HFFc6 (cell line): Measurements from ENCODE around the gene ARL8B. TPM values are rescaled to one million over a fixed set of nuclear protein-coding genes. Genes with fewer than 3 reads are reported as not detected.
"Not testable (repeated sequence)": the region's sequence is repeated elsewhere in the genome, so short reads cannot be mapped to it uniquely, and the experiment has no call there.

Experiments
- DNase-seq: peaks from one replicate; pipeline ENCODE4 v3.0.0-alpha.2; 2018
- H3K27ac Mint-ChIP-seq: 2 replicates; pipeline ENCODE4 v1.8.0; 2020; ENCODE audit warnings: mild to moderate bottlenecking, mixed read lengths
- H3K27me3 Mint-ChIP-seq: 2 replicates; pipeline ENCODE4 v1.8.0; 2021; ENCODE audit warnings: mild to moderate bottlenecking, moderate library complexity, mixed read lengths; ENCODE audit not compliant: insufficient read depth
- H3K36me3 Mint-ChIP-seq: 2 replicates; pipeline ENCODE4 v1.8.0; 2021; ENCODE audit warnings: low read depth, mixed read lengths
- H3K4me1 Mint-ChIP-seq: 2 replicates; pipeline ENCODE4 v1.8.0; 2020; ENCODE audit warnings: low read depth, mixed read lengths
- H3K4me3 Mint-ChIP-seq: 2 replicates; pipeline ENCODE4 v1.8.0; 2020; ENCODE audit warnings: mild to moderate bottlenecking, moderate library complexity, mixed read lengths
- H3K9me3 Mint-ChIP-seq: 2 replicates; pipeline ENCODE4 v1.8.0; 2020; ENCODE audit warnings: mild to moderate bottlenecking, mixed read lengths
- CTCF ChIP-seq: fragments of 200-600 bp; sonication (generic); IDR thresholded peaks from 2 replicates; pipeline ENCODE4 v1.5.0; 2021; ENCODE audit warnings: antibody characterized with exemption, mild to moderate bottlenecking
- total RNA-seq, 6 experiments: library from RNA; stranded (reverse); fragmentation: NEBNext Ultra II Directional; extraction: Animal tissue kit (Norgen Biotek cat#: 25700); gene quantifications; 2 replicates in 1 of 6; 3 replicates in 5 of 6; pipeline ENCODE4 v1.2.3, GENCODE V29; 2021

The ARL8B gene
- total RNA-seq, 6 experiments from 2014 or later: 48.9 to 64.7 (median 53.7) TPM

DNA sequence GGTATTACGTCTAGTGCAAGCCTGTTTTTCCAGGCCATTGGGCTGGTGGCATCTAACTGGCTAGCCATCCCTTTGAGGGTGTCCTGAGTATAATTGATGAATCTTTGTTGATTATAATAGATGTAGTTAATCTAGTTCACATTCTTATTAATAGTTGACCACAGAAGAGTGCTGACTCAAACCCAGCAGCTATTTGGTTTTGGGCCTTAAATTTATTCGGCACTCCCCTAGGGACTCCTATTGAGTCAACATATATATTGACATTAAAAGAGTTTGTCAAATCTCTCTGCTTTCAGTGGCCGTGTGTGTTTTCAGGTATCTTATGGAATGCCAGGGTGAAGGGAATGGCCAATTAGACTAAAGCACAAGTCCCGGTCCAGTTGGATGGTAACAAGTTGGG lies 19.7 kb downstream of the ARL8B start:
- peaks cover 8% of the 10 kb centered on the region for H3K36me3 Mint-ChIP-seq
- peaks cover 42% of the 10 kb centered on the region for H3K4me1 Mint-ChIP-seq
- no peak overlapping the region for H3K4me3 Mint-ChIP-seq
- TF ChIP-seq CTCF: no peak
- no peaks in the 10 kb centered on the region; the same call in 1 of the 2 replicates for H3K27me3 Mint-ChIP-seq
- H3K9me3 Mint-ChIP-seq: no peaks in the 10 kb centered on the region
- DNase-seq: no peak
- H3K27ac Mint-ChIP-seq: no peak overlapping the region

DNA sequence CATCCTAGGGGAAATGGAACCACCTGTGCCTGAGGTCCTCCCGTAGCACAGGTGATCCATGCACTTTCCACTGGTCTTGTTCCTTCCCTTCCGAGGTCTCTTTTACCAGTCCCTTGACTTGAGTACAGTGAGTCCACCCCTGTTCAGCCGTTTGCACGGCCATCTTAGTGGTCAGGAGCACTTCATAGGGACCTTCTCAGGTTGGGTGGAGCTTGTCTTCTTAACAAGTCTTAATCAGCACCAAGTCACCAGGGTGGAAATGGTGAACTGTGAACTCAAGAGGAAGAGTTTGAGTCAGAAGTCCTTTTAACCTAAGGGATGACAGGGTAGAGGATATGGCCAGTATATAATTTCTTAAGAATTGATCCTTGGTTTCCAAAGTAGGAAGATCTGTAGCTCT lies 21.4 kb downstream of the ARL8B start:
- no peak for TF ChIP-seq CTCF
- no peak for DNase-seq
- no peak overlapping the region for H3K4me3 Mint-ChIP-seq
- H3K36me3 Mint-ChIP-seq: peaks cover 19% of the 10 kb centered on the region
- no peaks in the 10 kb centered on the region; the same call in 1 of the 2 replicates for H3K27me3 Mint-ChIP-seq
- H3K27ac Mint-ChIP-seq: no peak overlapping the region
- H3K4me1 Mint-ChIP-seq: peaks cover 26% of the 10 kb centered on the region
- no peaks in the 10 kb centered on the region for H3K9me3 Mint-ChIP-seq

DNA sequence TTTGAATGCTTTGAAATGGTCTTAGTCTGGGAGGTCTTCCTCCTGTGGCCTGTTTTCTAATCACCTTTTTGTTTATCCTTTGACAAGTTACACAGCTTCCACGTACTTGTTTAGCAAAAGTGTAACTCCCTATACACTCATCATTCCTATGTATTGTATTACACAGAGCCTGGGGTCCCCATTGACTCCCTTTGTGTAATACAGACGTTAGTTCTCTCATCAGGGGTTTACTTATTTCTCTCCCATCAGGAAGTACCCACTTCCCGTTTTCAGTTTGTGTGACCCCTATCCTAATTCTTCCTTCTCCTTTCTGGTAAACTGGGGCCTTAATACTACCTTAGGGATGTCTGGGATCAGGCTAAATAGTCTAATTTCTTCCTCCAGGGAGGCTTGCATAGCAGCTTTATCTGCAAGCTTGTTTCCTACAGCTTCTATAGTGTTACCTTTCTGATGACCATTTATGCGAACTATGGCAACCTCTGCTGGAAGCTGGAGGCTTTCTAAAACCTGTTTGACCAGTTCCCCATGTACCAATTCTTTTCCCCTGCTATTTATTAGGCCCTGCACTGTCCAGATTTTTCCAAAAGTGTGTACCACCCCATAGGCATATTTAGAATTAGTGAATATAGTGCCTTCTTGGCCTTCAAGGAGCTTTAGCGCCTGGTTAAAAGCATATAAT lies 22.4 kb downstream of the ARL8B start:
- Mint-ChIP-seq H3K27me3 (no peaks in the 10 kb centered on the region; the same call in 1 of the 2 replicates), H3K4me3 (no peak overlapping the region), H3K36me3 (peaks cover 19% of the 10 kb centered on the region), H3K9me3 (no peaks in the 10 kb centered on the region), H3K27ac (no peak overlapping the region), H3K4me1 (peaks cover 16% of the 10 kb centered on the region)
- TF ChIP-seq CTCF: no peak
- DNase-seq: no peak

DNA sequence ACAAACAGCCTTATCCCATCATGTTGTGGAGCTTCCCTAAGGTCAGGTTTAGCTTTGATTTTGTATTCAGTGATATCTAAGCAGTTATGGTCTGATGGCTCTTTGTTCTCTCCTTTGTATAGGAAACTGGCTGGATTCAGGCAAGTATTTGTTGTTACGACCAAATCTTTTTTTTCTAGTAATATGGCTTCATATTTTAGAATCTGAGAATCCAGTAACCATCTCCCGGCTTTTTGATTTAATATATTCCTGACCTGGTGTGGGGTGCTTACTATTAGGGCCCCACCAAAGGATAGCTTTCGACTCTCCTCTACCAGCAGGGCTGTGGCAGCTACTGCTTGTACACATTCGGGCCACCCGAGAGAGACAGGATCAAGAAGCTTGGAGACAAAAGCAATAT lies 23.0 kb downstream of the ARL8B start:
- Mint-ChIP-seq H3K4me3 (no peak overlapping the region), H3K27ac (no peak overlapping the region), H3K27me3 (no peaks in the 10 kb centered on the region; the same call in 1 of the 2 replicates), H3K36me3 (peaks cover 19% of the 10 kb centered on the region), H3K9me3 (no peaks in the 10 kb centered on the region), H3K4me1 (peaks cover 15% of the 10 kb centered on the region)
- DNase-seq: no peak
- TF ChIP-seq CTCF: no peak

DNA sequence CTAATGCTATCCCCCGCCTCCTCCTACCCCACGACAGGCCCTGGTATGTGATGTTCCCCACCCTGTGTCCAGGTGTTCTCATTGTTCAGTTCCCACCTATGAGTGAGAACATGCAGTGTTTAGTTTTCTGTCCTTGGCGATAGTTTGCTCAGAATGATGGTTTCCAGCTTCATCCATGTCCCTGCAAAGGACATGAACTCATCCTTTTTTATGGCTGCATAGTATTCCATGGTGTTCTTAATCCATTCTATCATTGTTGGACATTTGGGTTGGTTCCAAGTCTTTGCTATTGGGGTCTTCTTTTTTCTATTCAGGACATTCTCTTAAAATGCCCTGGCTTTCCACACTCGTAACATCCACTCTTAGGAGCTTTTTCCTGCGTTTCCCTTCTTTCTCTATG lies 25.1 kb downstream of the ARL8B start:
- Mint-ChIP-seq H3K36me3 (peaks cover 14% of the 10 kb centered on the region), H3K4me1 (peaks cover 16% of the 10 kb centered on the region)
- H3K27me3 Mint-ChIP-seq, H3K27ac Mint-ChIP-seq, H3K9me3 Mint-ChIP-seq, DNase-seq, H3K4me3 Mint-ChIP-seq: not testable (repeated sequence)

DNA sequence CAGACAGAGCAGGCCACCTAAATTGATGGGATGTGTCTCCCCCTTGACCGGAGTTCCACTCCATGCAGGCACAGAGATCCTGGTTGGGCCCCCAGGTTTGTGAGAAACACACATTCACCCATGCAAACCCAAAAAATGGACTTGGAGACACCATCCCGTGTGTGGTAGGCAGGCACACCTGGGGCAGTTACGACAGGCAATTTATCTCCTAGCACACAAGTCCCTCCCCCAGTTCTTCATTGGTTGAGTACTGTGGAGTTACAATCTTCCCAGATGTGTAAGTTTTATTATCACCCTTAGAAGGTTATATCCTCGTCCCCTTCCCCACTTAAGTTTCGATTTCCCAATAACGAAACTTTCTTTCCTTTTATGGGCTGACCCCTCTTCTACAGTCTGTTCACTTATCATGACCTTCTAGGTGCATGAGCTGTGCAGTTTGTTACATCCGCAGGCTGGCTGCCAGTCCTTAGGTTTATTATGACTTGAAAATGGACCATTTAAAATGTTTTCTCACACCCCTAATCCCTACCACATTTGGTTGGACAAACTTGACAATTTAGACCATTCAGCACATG lies 27.3 kb downstream of the ARL8B start:
- Mint-ChIP-seq H3K27me3 (no peaks in the 10 kb centered on the region; the same call in 1 of the 2 replicates), H3K4me1 (peaks cover 13% of the 10 kb centered on the region), H3K36me3 (peaks cover 14% of the 10 kb centered on the region), H3K27ac (no peak overlapping the region), H3K9me3 (no peaks in the 10 kb centered on the region), H3K4me3 (no peak overlapping the region)
- no peak for TF ChIP-seq CTCF
- no peak for DNase-seq
